GM21423 (cell line): Measurements from ENCODE around the gene PSMG2.

Source experiments
- ATAC-seq: cut with Tn5 transposase; IDR thresholded peaks from one replicate; pipeline ENCODE4 v1.9.1; 2021; ENCODE audit warnings: mild to moderate bottlenecking, moderate library complexity; ENCODE audit not compliant: unreplicated experiment

Gene PSMG2, protein sequence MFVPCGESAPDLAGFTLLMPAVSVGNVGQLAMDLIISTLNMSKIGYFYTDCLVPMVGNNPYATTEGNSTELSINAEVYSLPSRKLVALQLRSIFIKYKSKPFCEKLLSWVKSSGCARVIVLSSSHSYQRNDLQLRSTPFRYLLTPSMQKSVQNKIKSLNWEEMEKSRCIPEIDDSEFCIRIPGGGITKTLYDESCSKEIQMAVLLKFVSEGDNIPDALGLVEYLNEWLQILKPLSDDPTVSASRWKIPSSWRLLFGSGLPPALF

DNA sequence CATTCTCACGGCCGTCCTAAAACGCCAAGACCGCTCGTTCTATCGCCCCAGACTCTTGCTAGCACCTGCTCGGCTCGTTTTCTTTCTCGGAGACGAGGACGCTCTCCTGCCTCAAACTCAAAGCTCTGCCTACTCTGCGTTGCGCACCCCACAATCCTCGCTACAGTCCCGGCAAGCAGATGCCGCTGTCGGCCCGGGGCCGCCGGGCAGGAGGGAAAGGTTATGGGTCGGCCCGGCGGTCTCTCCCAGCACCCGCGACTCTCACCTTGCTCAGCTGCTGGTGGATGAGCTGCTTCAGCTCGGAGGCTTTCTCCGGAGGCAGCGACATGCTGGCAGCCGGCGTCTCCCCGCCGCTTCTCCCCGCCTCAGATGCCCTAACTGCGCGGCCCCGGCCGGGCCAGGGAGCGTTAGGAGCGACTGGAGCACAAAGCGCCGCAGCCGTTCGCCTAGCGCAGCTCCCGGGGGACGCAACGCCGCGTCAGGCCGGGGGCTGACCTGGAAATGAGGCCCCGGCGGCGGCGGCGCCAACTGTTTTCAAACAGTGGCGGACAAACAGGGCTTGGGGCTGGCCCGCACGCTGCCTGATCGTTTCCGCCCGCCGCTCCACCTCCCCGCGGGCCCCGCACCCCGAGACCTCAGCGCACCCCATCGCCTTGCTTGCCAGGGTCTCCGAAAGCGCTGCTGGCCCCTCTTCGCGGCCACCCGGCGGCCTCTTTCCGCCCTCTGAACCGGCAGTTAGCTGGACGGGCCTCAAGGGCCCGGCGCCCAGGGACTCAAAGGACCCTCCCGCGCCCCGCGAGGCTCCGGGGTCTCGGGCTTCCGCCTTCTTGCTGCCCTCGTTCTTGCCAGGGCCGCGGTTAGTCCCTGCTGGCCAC lies at the start of gene PSMG2, which contains the start of gene CEP76:
Gene PSMG2, plus strand, starts transcription at position 822 of the 875 bp plus-strand sequence. CDS start 66 bp downstream, outside the sequence.
Gene CEP76, minus strand, starts transcription at position 503 of the 875 bp plus-strand sequence. Its CDS starts 175 bp downstream, at position 328.
- peak; percentile 81 for ATAC-seq

DNA sequence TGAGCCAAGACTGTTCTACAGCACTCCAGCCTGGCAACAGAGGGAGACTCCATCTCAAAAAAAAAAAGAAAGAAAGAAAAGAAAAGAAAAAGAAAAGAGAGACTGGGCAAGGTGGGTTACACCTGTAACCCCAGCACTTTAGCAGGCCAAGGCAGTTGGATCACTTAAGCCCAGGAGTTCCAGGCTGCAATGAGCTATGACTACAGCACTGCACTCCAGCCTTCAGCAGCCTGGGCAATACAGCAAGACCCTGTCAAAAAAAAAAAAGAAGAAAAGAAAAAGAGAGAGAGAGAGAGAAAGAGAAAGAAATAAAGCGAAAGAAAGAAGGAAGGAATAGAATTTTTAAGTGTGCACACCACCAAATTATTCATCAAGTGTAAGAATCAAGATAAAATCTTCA lies 47.9 kb upstream of the PSMG2 start:
- ATAC-seq: no peak

DNA sequence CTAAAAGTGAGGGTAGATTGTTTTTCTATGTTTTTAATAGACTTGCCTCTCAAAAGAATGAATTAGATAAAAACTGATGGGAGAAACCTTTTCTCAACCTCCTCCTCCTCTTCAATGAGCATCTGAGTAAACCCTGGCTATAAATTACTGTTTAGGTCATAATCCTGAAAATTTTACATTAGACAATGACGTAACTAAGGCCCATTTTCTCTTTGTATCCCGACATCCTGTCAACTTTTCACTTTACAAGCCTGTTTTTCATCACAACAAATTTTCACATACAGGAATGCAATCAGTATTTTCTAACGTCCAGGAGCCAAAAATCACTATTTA lies 46.3 kb upstream of the PSMG2 start:
- no peak for ATAC-seq

DNA sequence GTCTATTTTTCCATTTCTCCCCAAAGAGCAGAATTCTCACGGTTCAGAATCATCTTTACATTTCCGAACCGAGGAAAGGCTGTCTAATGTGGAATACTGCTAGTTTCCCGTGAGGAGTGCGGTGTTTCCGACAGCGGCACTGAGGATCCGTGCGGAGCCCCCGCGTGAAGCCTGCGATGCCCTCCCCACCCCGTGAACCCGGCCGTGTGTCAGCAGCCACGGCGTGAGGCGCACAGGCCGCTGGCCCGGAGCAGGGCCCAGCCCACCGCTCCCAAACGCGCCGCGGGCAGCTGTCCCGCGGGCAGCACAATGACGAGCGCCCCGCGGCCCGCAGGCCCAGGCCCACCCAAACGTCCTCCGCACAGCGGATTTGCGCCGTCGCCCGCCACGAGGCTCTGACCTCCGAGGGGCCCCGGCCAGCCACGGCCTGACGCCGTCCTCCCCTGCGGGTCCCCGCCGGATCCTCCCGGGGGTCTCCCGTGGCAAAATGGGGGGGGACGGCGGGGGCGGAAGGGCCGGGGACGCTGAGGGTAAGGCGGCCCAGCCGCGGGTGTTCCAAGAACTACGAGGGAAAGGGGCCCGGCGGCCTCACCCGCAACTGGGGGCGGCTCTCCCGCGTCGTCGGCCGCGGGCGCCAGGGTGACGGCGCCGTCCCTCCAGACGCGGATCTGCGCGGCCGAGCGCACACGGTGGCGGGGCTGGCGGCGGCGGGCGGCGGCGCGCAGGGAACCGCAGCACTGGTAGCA lies 45.7 kb upstream of the PSMG2 start:
- peak; percentile 41 for ATAC-seq

DNA sequence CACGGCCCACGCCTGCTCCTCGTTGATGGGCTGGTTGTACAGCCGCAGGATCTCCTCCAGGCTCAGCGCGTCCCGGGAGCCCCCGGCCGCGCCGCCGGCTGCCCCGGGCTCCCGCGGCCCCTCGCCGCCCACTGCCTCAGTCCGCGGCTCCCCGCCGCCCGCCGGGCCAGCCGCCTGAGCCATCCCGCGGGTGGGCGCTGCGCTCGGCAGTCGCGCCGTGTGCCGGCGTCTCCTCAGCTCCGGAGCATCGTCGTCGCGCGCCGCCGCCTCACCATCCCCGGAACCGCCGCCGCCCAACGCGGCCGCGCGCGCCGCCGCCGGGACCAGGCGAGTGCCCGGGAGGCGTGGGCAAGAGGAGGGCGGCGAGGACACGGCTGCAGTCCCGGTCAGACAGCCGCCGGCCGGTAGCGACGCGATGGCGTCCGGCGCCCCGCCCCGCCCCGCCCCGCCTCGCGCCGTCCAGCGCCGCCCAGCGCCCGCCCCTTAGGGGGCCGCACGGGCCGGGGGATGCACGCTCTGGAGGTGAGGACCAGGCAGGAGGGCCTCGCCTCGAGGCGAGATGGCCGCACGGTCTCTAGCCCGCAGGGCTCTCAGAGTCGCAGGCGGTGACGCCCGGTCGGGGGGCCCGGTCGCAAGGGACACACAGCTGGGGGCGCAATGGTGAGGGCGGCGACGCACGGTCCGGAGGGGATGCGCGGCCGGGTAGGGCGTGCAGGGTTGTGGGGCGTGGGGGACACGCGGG lies 45.0 kb upstream of the PSMG2 start, which contains the start of gene SPIRE1:
Gene SPIRE1, minus strand, starts transcription at position 424 of the 742 bp plus-strand sequence. Its CDS starts 241 bp downstream, at position 183.
- ATAC-seq: peak; percentile 63

DNA sequence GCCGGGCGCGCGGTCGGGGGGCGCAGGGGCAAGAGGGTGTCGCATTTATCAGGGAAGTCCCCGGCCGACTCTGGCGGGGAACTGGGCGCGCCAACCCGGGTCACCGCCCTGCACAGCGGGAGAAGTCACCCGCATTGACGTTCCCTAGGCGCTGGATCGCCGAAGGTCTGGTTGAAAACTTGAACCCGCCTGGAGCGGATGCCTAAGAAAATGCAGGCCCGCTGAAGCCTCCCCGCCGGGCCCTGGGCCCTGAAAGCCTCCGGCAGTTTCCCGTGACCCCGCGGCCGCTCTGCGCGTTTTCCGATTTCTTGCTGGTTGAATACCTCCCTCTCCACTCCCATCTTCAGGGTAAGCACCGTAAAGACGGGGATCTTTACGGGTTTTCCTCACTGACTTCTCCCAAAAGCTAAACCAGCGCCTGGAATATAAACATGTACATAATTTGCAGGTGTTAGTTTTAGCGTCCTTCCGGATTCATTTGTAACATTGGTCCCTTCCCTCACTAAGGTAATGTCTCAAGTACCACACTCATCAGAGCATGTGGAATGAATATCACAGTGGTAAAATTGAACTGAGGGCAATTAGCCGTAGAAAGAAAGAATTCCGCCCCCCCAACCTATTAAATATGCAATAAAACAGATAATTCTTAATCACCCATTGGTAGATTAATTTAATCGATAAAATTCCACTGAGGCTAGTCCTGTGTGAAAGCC lies 44.3 kb upstream of the PSMG2 start:
- peak; percentile 25 for ATAC-seq

DNA sequence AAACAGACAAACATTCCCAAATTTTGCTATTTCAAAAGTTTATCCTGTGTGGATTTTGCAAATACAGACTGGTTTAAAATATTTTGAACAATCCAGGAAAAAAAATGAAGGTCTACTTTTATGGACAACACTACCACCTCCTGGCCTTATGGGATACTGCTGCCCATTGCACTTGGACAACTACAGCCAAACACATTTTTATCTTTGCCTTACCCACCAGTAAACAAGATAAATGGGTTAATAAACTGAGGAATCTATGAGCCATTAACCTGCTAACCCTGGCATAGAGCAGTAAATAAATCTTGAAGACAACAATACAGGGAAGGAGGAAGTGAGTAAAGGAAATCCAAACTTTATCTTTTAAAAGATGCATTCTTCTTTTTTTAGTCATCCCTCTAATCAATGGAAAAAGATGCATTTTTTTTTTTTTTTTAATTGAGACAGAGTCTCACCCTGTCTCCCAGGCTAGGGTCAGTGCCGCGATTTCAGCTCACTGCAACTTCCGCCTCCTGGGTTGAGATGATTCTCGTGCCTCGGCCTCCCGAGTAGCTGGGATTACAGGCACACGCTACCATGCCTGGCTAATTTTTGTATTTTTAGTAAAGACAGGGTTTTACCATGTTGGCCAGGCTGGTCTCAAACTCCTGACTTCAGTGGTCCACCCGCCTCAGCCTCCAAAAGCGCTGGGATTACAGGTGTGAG lies 42.8 kb upstream of the PSMG2 start:
- ATAC-seq: no peak

DNA sequence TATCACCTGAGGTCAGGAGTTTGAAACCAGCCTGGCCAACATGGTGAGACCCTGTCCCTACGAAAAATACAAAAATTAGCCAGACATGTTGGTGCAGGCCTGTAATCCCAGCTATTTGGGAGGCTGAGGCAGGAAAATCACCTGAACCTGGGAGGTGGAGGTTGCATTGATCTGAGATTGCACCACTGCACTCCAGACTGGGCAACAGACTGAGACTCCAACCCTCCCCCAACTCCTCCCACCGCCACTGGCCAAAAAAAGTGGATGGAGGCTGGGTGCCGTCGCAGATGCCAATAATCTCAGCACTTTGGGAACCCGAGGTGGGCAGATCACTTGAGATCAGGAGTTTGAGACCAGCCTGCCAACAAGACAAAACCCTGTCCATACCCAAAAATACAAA lies 34.8 kb upstream of the PSMG2 start:
- no peak for ATAC-seq

DNA sequence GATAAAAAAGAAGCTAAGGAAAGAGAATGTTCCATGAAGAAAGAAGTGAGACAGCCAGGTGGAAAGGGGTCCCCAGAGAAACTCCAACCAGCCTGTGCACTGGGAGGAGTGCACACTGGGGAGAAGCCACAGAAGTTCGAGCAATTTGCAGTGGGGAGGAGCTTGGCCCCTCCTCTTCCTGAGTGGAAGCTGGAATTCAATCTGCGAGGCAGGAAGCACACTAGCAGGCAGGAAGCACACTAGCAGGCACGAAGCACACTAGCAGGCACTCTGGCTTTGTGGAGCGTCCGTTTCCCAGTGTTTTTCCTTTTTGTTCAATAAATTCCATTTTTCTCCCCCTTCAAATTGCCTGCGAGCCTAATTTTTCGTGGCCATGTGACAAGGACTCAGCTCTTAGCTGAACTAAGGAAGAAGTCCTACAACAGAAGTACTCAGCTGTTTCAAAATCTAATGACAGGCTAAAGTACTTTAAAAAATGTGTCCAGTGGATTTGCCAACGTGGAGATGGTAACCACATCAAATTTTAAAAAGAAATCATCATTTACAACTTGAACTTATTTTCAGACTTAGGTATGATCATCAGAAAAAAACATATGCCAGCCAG lies 23.6 kb upstream of the PSMG2 start:
- ATAC-seq: no peak

DNA sequence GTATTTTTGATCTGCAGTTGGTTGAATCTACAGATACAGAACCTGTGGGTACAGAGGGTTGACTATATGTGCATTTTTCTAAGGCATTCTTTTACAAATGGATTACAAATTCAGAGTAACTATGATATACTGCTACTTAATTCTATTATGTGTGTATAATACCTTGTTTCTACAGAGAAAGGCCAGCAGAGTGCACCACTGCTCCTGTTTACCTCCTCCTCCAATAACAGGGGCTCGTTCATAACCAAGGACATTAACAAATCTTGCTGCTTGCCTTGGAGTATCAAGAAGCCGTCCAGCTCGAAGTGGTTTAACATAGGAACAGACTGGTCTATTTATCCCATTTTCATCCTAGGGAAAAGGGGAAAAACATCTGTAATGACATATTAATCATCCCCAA lies 16.7 kb upstream of the PSMG2 start:
- no peak for ATAC-seq

DNA sequence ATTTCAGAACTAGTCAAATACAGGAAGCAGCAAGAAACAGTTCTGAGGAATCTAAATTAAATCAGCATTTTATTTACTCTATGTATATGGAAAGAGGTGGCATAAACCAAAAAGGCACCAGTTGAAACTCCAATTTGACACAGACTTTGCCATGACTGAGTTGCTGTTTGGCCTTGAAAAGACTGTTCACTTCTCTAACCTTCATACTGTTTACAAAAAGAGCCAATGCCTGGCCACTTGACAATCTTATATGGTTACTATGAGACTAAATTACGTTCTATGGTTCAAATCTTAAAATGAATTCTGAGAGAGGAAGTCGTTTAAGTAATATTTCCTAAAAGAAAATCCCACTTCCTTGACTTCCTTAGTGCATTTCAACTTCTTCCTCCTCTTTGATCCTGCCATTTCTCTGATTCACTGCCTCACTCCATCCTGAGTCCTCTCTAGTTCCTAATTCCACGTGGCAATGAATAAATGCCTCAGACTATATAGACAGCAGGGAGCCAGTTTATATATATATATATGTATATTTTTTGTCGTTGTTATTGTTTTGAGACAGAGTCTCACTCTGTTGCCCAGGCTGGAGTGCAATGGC lies 13.5 kb upstream of the PSMG2 start:
- no peak for ATAC-seq

DNA sequence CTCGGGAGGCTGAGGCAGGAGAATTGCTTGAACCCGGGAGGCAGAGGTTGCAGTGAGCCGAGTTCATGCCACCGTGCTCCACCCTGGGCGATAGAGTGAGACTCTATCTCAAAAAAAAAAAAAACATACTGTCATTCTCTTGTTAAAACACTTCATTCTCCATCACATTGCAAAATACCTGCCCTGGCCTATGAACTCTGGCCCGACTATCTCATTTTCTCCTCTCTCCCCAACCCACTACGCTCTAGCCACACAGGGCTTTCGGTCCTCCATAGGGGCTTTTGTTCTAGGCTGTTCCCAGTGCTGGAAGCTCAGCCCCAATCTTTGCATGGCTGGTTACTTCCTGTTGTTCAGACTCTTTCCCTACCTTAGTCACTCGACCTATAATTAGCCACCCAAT lies 10.6 kb upstream of the PSMG2 start:
- no peak for ATAC-seq

DNA sequence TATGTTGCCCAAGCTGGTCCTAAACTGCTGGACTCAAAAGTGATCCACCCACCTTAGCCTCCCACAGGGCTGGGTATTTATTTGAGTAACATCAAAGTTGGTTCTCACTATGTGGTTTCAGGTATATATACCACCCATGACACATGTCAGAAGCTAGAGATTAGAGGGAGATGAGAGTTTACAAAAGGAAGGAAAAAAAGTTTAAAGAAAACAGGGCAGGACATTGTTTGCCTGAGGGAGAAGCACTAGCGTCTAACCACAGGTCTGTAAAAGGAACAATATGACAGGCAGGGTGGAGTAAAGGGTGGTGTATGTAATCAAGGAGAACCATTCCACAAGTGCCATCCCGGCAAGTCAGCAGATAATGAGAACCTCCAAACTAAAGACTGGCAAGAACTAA lies 8.8 kb upstream of the PSMG2 start:
- no peak for ATAC-seq

DNA sequence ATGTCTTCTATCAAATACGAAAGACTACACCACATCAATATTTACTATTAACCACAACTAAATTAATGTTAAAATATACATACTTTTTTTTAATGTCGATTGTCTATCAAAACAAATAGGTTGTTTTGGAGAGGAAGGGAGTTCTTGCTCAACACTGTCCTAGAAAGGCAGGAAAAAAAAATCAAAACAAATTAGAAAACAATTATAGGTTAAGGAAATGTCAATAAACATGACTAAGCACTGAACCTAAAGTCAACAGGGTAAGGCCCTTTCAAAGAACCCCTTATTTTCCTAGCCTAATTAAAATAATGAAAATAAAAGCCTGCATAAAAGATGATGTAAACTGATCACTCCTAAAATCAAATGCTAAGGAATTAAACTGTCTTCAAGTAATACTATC lies 3.1 kb upstream of the PSMG2 start:
- ATAC-seq: no peak

DNA sequence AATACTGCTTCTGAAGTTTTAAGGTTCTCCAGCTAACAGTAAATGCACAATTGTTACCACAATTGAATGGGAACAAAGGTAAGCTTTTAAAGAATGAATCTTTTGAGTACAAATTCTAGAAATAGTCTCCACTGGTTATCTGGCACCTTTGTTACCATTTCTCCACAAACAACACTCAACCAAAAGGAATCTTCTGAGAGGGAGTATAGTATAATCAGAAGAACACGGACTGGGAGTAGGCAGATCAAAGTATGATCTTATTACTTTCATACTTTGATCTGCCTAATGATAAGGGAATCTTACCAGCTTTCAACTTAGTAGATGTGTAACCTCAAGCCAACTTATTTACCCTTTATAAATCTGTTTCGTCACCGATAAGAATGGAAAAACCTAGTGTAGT lies 1.7 kb upstream of the PSMG2 start:
- ATAC-seq: no peak

DNA sequence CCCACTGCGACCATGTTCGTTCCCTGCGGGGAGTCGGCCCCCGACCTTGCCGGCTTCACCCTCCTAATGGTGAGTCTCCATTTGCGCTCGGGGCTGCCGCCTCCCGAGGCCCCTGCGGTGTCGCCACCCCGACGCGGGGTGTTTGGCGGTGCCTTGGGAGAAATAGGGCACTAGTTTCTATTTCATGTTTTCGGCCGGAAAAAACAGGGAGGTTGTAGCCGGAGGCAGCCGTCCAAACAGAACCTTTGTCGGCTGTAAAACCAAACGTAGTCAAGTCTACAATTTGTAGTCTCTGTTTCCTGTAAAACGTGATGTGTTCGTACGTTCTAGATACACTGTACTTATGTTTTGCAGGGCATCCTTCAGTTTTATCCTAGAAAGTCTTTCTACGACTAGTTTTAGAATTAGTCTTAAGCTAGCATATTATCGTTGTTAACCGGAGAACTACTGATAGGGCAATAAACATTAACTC lies 290 bp downstream of the PSMG2 start:
- peak; percentile 2 for ATAC-seq

DNA sequence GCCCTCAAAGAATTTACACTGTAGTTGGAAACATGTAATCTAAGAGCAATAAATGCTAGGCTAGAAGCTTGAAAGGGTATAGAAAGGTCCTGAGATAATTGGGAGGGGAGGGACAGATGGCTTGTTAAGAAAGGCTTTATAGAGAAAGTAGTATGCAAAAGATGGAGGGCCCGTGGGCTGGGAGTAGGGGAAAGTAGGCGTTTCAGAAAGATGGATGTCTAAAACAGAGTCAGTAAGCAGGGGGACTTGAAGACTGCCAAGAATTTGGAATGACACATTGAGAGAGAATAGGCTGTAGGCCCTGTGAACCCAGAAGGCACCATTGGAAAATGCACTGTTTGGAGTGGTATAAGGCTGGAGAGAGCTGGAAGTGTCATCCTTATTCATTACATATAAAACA lies 822 bp downstream of the PSMG2 start:
- ATAC-seq: no peak

DNA sequence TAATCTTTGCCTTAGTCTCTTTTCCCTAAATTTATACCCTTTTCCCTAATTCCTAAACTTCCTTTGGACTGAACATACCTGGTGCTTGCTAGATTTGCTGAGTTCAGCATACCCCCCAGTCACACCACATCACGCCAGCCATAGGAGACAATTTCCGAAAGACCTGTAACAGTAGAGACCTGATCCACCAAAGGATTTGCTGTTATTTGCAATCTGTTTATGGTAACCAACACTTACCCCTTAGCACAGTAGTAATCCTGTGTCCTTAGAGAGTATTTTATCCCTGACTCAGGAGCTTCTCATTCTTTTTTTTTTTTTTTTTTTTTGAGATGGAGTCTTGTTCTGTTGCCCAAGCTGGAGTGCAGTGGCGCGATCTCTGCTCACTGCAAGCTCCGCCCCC lies 8.6 kb downstream of the PSMG2 start:
- ATAC-seq: no peak
